PC-3 (cell line): ENCODE measurements around the gene ST3GAL3. TPM values are rescaled to one million over a fixed set of nuclear protein-coding genes. Genes with fewer than 3 reads are reported as not detected.

Source experiments
- ATAC-seq: fragments of 200-7000 bp; cut with Tn5 transposase; 2 replicates; pipeline ENCODE4 v1.9.1; 2020; ENCODE audit warnings: mild to moderate bottlenecking, moderate library complexity
- BruUV-seq: library from RNA; stranded (reverse); fragments of 400-500 nt; replicated peaks from 2 replicates; lab custom pipeline; 2021; lab: Mats Ljungman, UMichigan
- CTCF ChIA-PET: fragments of 300-600 bp; sonication (Branson Sonifier 250); formaldehyde crosslinking; loops from one replicate; lab custom pipeline; 2022; ENCODE audit warnings: antibody characterized with exemption; lab: Charles Lee
- POLR2A ChIA-PET: fragments of 300-600 bp; sonication (Branson Sonifier 250); formaldehyde crosslinking; loops from one replicate; lab custom pipeline; 2022; ENCODE audit warnings: antibody characterized with exemption; ENCODE audit not compliant: unreplicated experiment; lab: Charles Lee
- DNase-seq: peaks from one replicate; pipeline ENCODE4 v3.0.0-alpha.2; 2015
- H2AFZ ChIP-seq: fragments of 300-600 bp; sonication (generic); 2 replicates; pipeline ENCODE4 v1.6.0; 2016; ENCODE audit warnings: antibody characterized with exemption, low read length
- H3F3A ChIP-seq: fragments of 300-600 bp; sonication (generic); one replicate; pipeline ENCODE4 v1.6.0; 2017; ENCODE audit warnings: antibody characterized with exemption, low read length, control low read depth, mild to moderate bottlenecking; ENCODE audit not compliant: unreplicated experiment
- H3K27ac ChIP-seq: fragments of 300-600 bp; sonication (generic); 2 replicates; pipeline ENCODE4 v1.5.1; 2016; ENCODE audit warnings: mild to moderate bottlenecking, low read length
- H3K27me3 ChIP-seq: fragments of 300-600 bp; sonication (generic); 2 replicates; pipeline ENCODE4 v1.6.1; 2016; ENCODE audit warnings: low read length, mixed read lengths
- H3K36me3 ChIP-seq: fragments of 300-600 bp; sonication (generic); 2 replicates; pipeline ENCODE4 v1.6.1; 2016; ENCODE audit warnings: low read depth, mixed run types, low read length, mixed read lengths
- H3K4me1 ChIP-seq: fragments of 300-600 bp; sonication (generic); 2 replicates; pipeline ENCODE4 v1.5.1; 2016; ENCODE audit warnings: low read length; ENCODE audit not compliant: insufficient read depth
- H3K4me2 ChIP-seq: fragments of 300-600 bp; sonication (generic); 2 replicates; pipeline ENCODE4 v1.6.0; 2016; ENCODE audit warnings: low read length
- H3K4me3 ChIP-seq: fragments of 300-600 bp; sonication (generic); 2 replicates; pipeline ENCODE4 v1.5.1; 2016; ENCODE audit warnings: mild to moderate bottlenecking, low read length, mixed read lengths
- H3K79me2 ChIP-seq: fragments of 300-600 bp; sonication (generic); 2 replicates; pipeline ENCODE4 v1.6.1; 2017; ENCODE audit warnings: low read length, mixed read lengths
- H3K9ac ChIP-seq: fragments of 300-600 bp; sonication (generic); 2 replicates; pipeline ENCODE4 v1.6.0; 2016; ENCODE audit warnings: mild to moderate bottlenecking, low read length
- H3K9me2 ChIP-seq: fragments of 300-600 bp; sonication (generic); replicated peaks from 2 replicates; pipeline ENCODE4 v1.6.1; 2016; ENCODE audit warnings: mixed run types, low read length, mixed read lengths
- H3K9me3 ChIP-seq: fragments of 300-600 bp; sonication (generic); 2 replicates; pipeline ENCODE4 v1.6.1; 2016; ENCODE audit warnings: low read length, mixed read lengths
- H4K20me1 ChIP-seq: fragments of 300-600 bp; sonication (generic); 2 replicates; pipeline ENCODE4 v1.6.1; 2016; ENCODE audit warnings: low read length, mixed read lengths
- CTCF ChIP-seq: fragments of 300-600 bp; sonication (generic); conservative IDR thresholded peaks from 2 replicates; pipeline ENCODE4 v1.5.1; 2017; ENCODE audit warnings: antibody characterized with exemption, low read depth, mild to moderate bottlenecking, low read length
- EZH2 ChIP-seq: fragments of 300-600 bp; sonication (generic); IDR thresholded peaks from one replicate; pipeline ENCODE4 v1.6.1; 2017; ENCODE audit warnings: antibody characterized with exemption, mild to moderate bottlenecking, low read length; ENCODE audit not compliant: unreplicated experiment
- EZH2phosphoT487 ChIP-seq: fragments of 300-600 bp; sonication (generic); IDR thresholded peaks from 2 replicates; pipeline ENCODE4 v1.6.1; 2018; ENCODE audit warnings: mild to moderate bottlenecking, antibody characterized with exemption, low read length, borderline replicate concordance
- intact Hi-C: fragments of 100-400 bp; cut with micrococcal nuclease; formaldehyde crosslinking; loops from 2 replicates; pipeline ENCODE4 v1.9.0; 2023
- total RNA-seq: library from RNA; depleted of rRNA; stranded (reverse); fragments of >200 nt; gene quantifications from 2 replicates; pipeline ENCODE4 v1.2.3, GENCODE V29; 2014

The ST3GAL3 gene
- total RNA-seq, 1 experiment from 2014 or later: 9.0 TPM

GRCh38 chr1:43934986-43935324 lies 227.6 kb downstream of the ST3GAL3 start:
- Histone ChIP-seq H3K9ac (no peak overlapping the region), H3K9me3 (no peaks in the 10 kb centered on the region), H2AFZ (no peak overlapping the region), H3K4me2 (peak overlapping the region; percentile 82), H3K4me1 (peaks cover 50% of the 10 kb centered on the region), H3K27me3 (no peaks in the 10 kb centered on the region), H3K27ac (no peak overlapping the region), H3K4me3 (peak overlapping the region; percentile 68; the same call in 1 of the 2 replicates), H3K79me2 (peaks cover 6% of the 10 kb centered on the region; the same call in 1 of the 2 replicates), H3K36me3 (no peaks in the 10 kb centered on the region; the same call in 1 of the 2 replicates), H3F3A (no peaks in the 10 kb centered on the region), H4K20me1 (no peaks in the 10 kb centered on the region), H3K9me2 (no peaks in the 10 kb centered on the region)
- TF ChIP-seq EZH2phosphoT487 (no peak), EZH2 (no peak), CTCF (no peak)
- POLR2A ChIA-PET: no interaction called here
- no peak for ATAC-seq
- BruUV-seq: no TSS peak
- no peak for DNase-seq
- CTCF ChIA-PET: interaction anchor here (0.6 to 3.9 kb wide), 9 partner anchors 11 to 228 kb away, joined by 3 to 83 read pairs (median 4); partner anchors contain the start of genes DPH2 and ST3GAL3
- intact Hi-C loops: loop anchor here (1.0 to 5.0 kb wide), 4 partner anchors 88 to 406 kb away; no protein-coding TSS in a partner anchor

- peaks cover 43% of the 10 kb centered on the region for H3K4me1 ChIP-seq
- peak overlapping the region; percentile 60 for H3K4me3 ChIP-seq
- POLR2A ChIA-PET: interaction anchor here (0.5 kb wide), 1 partner anchor 12 kb away, joined by 3 read pairs; no protein-coding TSS in a partner anchor
- H3K27me3 ChIP-seq: no peaks in the 10 kb centered on the region
- peak overlapping the region; percentile 82 for H3K4me2 ChIP-seq
- intact Hi-C loops: loop anchor here (2.0 kb wide), 1 partner anchor 407 kb away; no protein-coding TSS in a partner anchor
- H3K9me3 ChIP-seq: no peaks in the 10 kb centered on the region
- peaks cover 6% of the 10 kb centered on the region; the same call in 1 of the 2 replicates for H3K79me2 ChIP-seq
- ATAC-seq (no peak), DNase-seq (peak; percentile 27)
- TF ChIP-seq EZH2 (no peak), EZH2phosphoT487 (no peak), CTCF (no peak)
- H3K36me3 ChIP-seq: no peaks in the 10 kb centered on the region; the same call in 1 of the 2 replicates
- H3F3A ChIP-seq: no peaks in the 10 kb centered on the region
- no TSS peak for BruUV-seq
- H3K27ac ChIP-seq: no peak overlapping the region
- H3K9me2 ChIP-seq: no peaks in the 10 kb centered on the region
- no peak overlapping the region for H3K9ac ChIP-seq
- no peaks in the 10 kb centered on the region for H4K20me1 ChIP-seq
- H2AFZ ChIP-seq: no peak overlapping the region
- CTCF ChIA-PET: interaction anchor here (0.6 to 3.9 kb wide), 6 partner anchors 10 to 270 kb away, joined by 3 to 83 read pairs (median 4); partner anchors contain the start of gene ST3GAL3
Measured at GRCh38 chr1:43935711-43936427, 228.5 kb downstream of the ST3GAL3 start.
